ENCODE results near the gene RRP1B. TPM values are rescaled to one million over a fixed set of nuclear protein-coding genes. Genes with fewer than 3 reads are reported as not detected.

The RRP1B gene
- total RNA-seq, 1 experiment from 2014 or later, result 55.9 TPM

DNA sequence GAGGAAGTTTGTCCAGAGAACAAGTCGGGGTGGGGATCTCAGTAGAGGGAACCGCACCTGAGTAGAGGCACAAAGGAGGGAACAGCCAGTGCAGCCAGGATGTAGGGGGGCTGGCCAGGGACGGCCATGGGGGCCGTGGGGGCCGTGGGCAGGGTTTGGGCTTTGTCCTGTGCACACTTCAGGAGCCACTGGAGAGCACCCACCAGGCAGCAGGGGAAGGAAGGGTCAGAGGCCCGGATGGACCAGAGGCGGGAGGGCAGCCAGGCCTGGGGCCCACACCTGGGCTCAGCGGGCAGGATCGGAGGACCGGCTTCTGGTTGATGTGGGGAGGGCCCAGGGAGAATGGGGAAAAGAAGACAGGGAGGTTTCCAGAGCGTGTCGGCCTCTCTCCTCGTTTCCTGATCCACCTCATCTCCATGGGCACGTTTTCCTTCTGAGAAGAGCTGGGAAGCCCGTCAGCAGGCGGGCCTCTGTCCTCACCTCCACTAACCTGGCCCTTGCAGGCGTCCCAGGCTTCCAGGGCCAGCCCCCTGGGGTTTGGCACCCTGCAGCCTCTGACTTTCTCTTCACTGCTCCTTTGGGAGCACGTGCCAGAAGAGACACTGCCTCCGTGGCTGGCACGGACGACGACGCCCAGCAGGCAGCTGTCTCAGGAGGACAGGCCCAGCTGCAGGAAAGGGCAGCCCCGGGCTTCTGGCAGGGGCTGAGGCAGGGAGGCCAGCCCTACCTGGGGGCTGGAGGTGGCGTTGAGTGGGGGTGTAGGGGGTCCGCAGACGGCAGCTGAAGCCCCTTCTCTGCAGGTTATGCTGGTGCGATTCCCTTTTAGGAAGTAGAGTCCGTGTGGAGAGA, 42.8 kb downstream of the RRP1B start:
- H3K4me3 ChIP-seq (replicated peaks in 1 of 2; ENCODE audit: low read depth in 1 of 2, low read length in 2 of 2), result no peak overlapping the region
- H3K79me2 ChIP-seq (ENCODE audit: insufficient read depth, low read length), result no peaks in the 10 kb centered on the region
- ChIA-PET CTCF (no interaction called here), RAD21 (ENCODE audit: low non-redundant PET in 1 of 2, low total read pairs in 2 of 2, uncharacterized antibody in 2 of 2, unreplicated experiment in 2 of 2) (no interaction called here), POLR2A (no interaction called here)
- no TSS peak for BruUV-seq (replicated peaks)
- no peaks in the 10 kb centered on the region for H3K36me3 ChIP-seq (ENCODE audit: control insufficient read depth in 1 of 2, insufficient read depth in 2 of 2, low read length in 2 of 2)
- no peak overlapping the region for H3K27ac ChIP-seq (ENCODE audit: low read depth, low read length)
- no peak for DNase-seq (ENCODE audit: low read depth, low spot score)
- no peak for ATAC-seq
- H3K4me2 ChIP-seq (ENCODE audit: low read length), result no peak overlapping the region
- H3K9ac ChIP-seq (ENCODE audit: low read length), result no peak overlapping the region
- no peaks in the 10 kb centered on the region for H3K9me3 ChIP-seq (ENCODE audit: control insufficient read depth in 1 of 2, insufficient read depth in 1 of 2, low read depth in 1 of 2, low read length in 2 of 2)
- no peak for TF ChIP-seq SIN3A (IDR thresholded peaks at IDR 0.05; ENCODE audit: low read depth)
- no peak for TF ChIP-seq CEBPB (IDR thresholded peaks at IDR 0.05; ENCODE audit: low read depth)
- TF ChIP-seq POLR2AphosphoS5 (IDR thresholded peaks at IDR 0.05; ENCODE audit: low read depth, low read length), result no peak
- no peak for TF ChIP-seq YY1 (IDR thresholded peaks at IDR 0.05; ENCODE audit: extremely low read depth, insufficient replicate concordance, low read depth, low read length)
- TF ChIP-seq, protein P1, sequence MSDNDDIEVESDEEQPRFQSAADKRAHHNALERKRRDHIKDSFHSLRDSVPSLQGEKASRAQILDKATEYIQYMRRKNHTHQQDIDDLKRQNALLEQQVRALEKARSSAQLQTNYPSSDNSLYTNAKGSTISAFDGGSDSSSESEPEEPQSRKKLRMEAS (IDR thresholded peaks at IDR 0.05), result no peak
- no peak for TF ChIP-seq EZH2 (IDR thresholded peaks at IDR 0.05)
- TF ChIP-seq FOSL1 (IDR thresholded peaks at IDR 0.05; ENCODE audit: low read depth), result no peak
- TF ChIP-seq ZNF274 (IDR thresholded peaks at IDR 0.05; ENCODE audit: low read depth, low read length), result no peak
- TF ChIP-seq ELF1 (IDR thresholded peaks at IDR 0.05; ENCODE audit: borderline replicate concordance, low read depth), result no peak
- TF ChIP-seq JUND (IDR thresholded peaks at IDR 0.05), result no peak
- TF ChIP-seq, protein P2, sequence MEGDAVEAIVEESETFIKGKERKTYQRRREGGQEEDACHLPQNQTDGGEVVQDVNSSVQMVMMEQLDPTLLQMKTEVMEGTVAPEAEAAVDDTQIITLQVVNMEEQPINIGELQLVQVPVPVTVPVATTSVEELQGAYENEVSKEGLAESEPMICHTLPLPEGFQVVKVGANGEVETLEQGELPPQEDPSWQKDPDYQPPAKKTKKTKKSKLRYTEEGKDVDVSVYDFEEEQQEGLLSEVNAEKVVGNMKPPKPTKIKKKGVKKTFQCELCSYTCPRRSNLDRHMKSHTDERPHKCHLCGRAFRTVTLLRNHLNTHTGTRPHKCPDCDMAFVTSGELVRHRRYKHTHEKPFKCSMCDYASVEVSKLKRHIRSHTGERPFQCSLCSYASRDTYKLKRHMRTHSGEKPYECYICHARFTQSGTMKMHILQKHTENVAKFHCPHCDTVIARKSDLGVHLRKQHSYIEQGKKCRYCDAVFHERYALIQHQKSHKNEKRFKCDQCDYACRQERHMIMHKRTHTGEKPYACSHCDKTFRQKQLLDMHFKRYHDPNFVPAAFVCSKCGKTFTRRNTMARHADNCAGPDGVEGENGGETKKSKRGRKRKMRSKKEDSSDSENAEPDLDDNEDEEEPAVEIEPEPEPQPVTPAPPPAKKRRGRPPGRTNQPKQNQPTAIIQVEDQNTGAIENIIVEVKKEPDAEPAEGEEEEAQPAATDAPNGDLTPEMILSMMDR (IDR thresholded peaks at IDR 0.05 in 2 of 3, conservative IDR thresholded peaks at IDR 0.05 in 1 of 3; ENCODE audit: borderline replicate concordance in 1 of 3, insufficient read depth in 1 of 3, low read depth in 2 of 3, low read length in 2 of 3), result no peak
- H4K20me1 ChIP-seq (ENCODE audit: insufficient read depth), result no peaks in the 10 kb centered on the region
- H2AFZ ChIP-seq (ENCODE audit: low read depth, low read length, poor library complexity, severe bottlenecking), result no peak overlapping the region
- intact Hi-C loops (cut with micrococcal nuclease), result no loop called here
- H3K9me2 ChIP-seq (ENCODE audit: insufficient read depth), result no peaks in the 10 kb centered on the region
- H3K4me1 ChIP-seq (ENCODE audit: control insufficient read depth in 1 of 2, insufficient read depth in 2 of 2, low read length in 2 of 2), result peaks cover 9 to 22% of the 10 kb centered on the region in 2 experiments
- H3K27me3 ChIP-seq (ENCODE audit: insufficient read depth, low read length), result no peaks in the 10 kb centered on the region
